ENCODE results near the gene MMP24OS. TPM values are rescaled to one million over a fixed set of nuclear protein-coding genes. Genes with fewer than 3 reads are reported as not detected.

Gene MMP24OS
- total and polyA plus RNA-seq, 2 of the 4 experiments (the other 2 are of a cell fraction): 5.9 to 64.9 TPM

GRCh38 chr20:35226884-35227681 lies 50.8 kb downstream of the MMP24OS start (continued):
- TF ChIP-seq CTCF (conservative IDR thresholded peaks at IDR 0.05; ENCODE audit: low read depth, low read length): no peak

Other genes with a start within 250 kb of the MMP24OS start
- 39.4 and 41.0 TPM in 2 replicates for gene TRPC4AP, start 185.3 kb downstream of the MMP24OS start, total RNA-seq (2012; rRNA removed)
- gene TRPC4AP, start 185.3 kb downstream of the MMP24OS start, polyA plus RNA-seq (2012; rRNA removed): 77.6 and 81.0 TPM in 2 replicates
- gene EDEM2, start 130.8 kb downstream of the MMP24OS start, total RNA-seq (2012; rRNA removed): 22.5 and 27.4 TPM in 2 replicates
- gene EDEM2, start 130.8 kb downstream of the MMP24OS start, polyA plus RNA-seq (2012; rRNA removed): 17.1 and 19.0 TPM in 2 replicates
- 25.0 and 36.4 TPM in 2 replicates for gene PROCR, start 106.0 kb downstream of the MMP24OS start, total RNA-seq (2012; rRNA removed)
- gene PROCR, start 106.0 kb downstream of the MMP24OS start, polyA plus RNA-seq (2012; rRNA removed): 41.9 and 60.5 TPM in 2 replicates
- gene MMP24, start 51.4 kb downstream of the MMP24OS start, total RNA-seq (2012; rRNA removed): 0.36 and 0.56 TPM in 2 replicates
- gene MMP24, start 51.4 kb downstream of the MMP24OS start, polyA plus RNA-seq (2012; rRNA removed): 0.79 and 0.86 TPM in 2 replicates
- gene EIF6, start 6.7 kb upstream of the MMP24OS start, total RNA-seq (2012; rRNA removed): 215 and 227 TPM in 2 replicates
- 215 and 258 TPM in 2 replicates for gene EIF6, start 6.7 kb upstream of the MMP24OS start, polyA plus RNA-seq (2012; rRNA removed)
- not detected in 2 replicates for gene FAM83C, start 14.3 kb upstream of the MMP24OS start, total RNA-seq (2012; rRNA removed)
- 0.02 and 0.03 TPM in 2 replicates for gene FAM83C, start 14.3 kb upstream of the MMP24OS start, polyA plus RNA-seq (2012; rRNA removed)
- gene UQCC1, start 133.9 kb upstream of the MMP24OS start, total RNA-seq (2012; rRNA removed): 28.7 and 30.8 TPM in 2 replicates
- 35.6 and 36.4 TPM in 2 replicates for gene UQCC1, start 133.9 kb upstream of the MMP24OS start, polyA plus RNA-seq (2012; rRNA removed)
- 27.5 and 32.6 TPM in 2 replicates for gene GDF5, start 160.1 kb upstream of the MMP24OS start, total RNA-seq (2012; rRNA removed)
- 24.6 and 28.2 TPM in 2 replicates for gene GDF5, start 160.1 kb upstream of the MMP24OS start, polyA plus RNA-seq (2012; rRNA removed)
- 35.1 and 38.3 TPM in 2 replicates for gene CEP250, start 177.5 kb upstream of the MMP24OS start, total RNA-seq (2012; rRNA removed)
- 22.7 and 23.9 TPM in 2 replicates for gene CEP250, start 177.5 kb upstream of the MMP24OS start, polyA plus RNA-seq (2012; rRNA removed)